ENCODE results near the gene CHSY1. TPM values are rescaled to one million over a fixed set of nuclear protein-coding genes. Genes with fewer than 3 reads are reported as not detected.

The CHSY1 gene
- total RNA-seq, 1 donor from 2014 or later = 38.2 TPM

GRCh38 chr15:101248274-101248673, 3.6 kb downstream of the CHSY1 start:
- Mint-ChIP-seq H3K4me3 (ENCODE audit: unreplicated experiment) (peak overlapping the region; percentile 25), H3K36me3 (ENCODE audit: unreplicated experiment) (no peaks in the 10 kb centered on the region), H3K27ac (ENCODE audit: unreplicated experiment) (no peak overlapping the region), H3K27me3 (ENCODE audit: unreplicated experiment) (peaks cover 6% of the 10 kb centered on the region), H3K4me1 (ENCODE audit: low read depth, unreplicated experiment) (peaks cover 35% of the 10 kb centered on the region), H3K9me3 (ENCODE audit: unreplicated experiment) (peaks cover 4% of the 10 kb centered on the region)
- DNase-seq = no peak
- no peak for TF ChIP-seq CTCF (IDR thresholded peaks at IDR 0.05; ENCODE audit: partially characterized antibody, unreplicated experiment)

GRCh38 chr15:101246824-101247745, 4.8 kb downstream of the CHSY1 start:
- Mint-ChIP-seq H3K36me3 (ENCODE audit: unreplicated experiment) (no peaks in the 10 kb centered on the region), H3K27me3 (ENCODE audit: unreplicated experiment) (peaks cover 3% of the 10 kb centered on the region), H3K4me3 (ENCODE audit: unreplicated experiment) (peak overlapping the region; percentile 41), H3K4me1 (ENCODE audit: low read depth, unreplicated experiment) (peaks cover 36% of the 10 kb centered on the region), H3K9me3 (ENCODE audit: unreplicated experiment) (peaks cover 3% of the 10 kb centered on the region), H3K27ac (ENCODE audit: unreplicated experiment) (peak overlapping the region; percentile 52)
- no peak for TF ChIP-seq CTCF (IDR thresholded peaks at IDR 0.05; ENCODE audit: partially characterized antibody, unreplicated experiment)
- no peak for DNase-seq

DNA sequence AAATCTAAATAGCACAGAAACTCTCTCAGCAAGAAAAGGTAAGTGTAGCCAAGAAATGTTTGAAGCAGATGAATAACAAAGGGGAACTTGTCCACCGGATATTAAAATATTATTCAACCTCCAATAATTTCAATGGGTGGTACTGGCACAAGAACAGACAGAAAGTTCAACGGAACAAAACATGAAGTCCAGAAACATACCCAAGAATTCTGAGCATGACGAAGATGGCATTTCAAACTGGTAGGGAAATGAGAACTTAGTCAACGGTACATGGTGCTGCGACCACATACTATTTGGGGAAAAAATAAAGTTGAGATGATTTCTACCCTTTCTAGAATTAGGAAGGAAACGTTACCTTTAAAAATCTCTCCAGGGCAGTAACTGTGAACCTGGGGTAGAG, 5.5 kb downstream of the CHSY1 start:
- H3K36me3 Mint-ChIP-seq (ENCODE audit: unreplicated experiment) = no peaks in the 10 kb centered on the region
- no peak overlapping the region for H3K27ac Mint-ChIP-seq (ENCODE audit: unreplicated experiment)
- DNase-seq = no peak
- peaks cover 3% of the 10 kb centered on the region for H3K27me3 Mint-ChIP-seq (ENCODE audit: unreplicated experiment)
- TF ChIP-seq CTCF (IDR thresholded peaks at IDR 0.05; ENCODE audit: partially characterized antibody, unreplicated experiment) = no peak
- peaks cover 36% of the 10 kb centered on the region for H3K4me1 Mint-ChIP-seq (ENCODE audit: low read depth, unreplicated experiment)
- peak overlapping the region; percentile 23 for H3K4me3 Mint-ChIP-seq (ENCODE audit: unreplicated experiment)
- peaks cover 3% of the 10 kb centered on the region for H3K9me3 Mint-ChIP-seq (ENCODE audit: unreplicated experiment)

GRCh38 chr15:101244889-101245668, 6.8 kb downstream of the CHSY1 start:
- Mint-ChIP-seq H3K27me3 (ENCODE audit: unreplicated experiment) (peaks cover 3% of the 10 kb centered on the region), H3K9me3 (ENCODE audit: unreplicated experiment) (no peaks in the 10 kb centered on the region), H3K4me3 (ENCODE audit: unreplicated experiment) (no peak overlapping the region), H3K27ac (ENCODE audit: unreplicated experiment) (no peak overlapping the region), H3K4me1 (ENCODE audit: low read depth, unreplicated experiment) (peaks cover 29% of the 10 kb centered on the region), H3K36me3 (ENCODE audit: unreplicated experiment) (no peaks in the 10 kb centered on the region)
- TF ChIP-seq CTCF (IDR thresholded peaks at IDR 0.05; ENCODE audit: partially characterized antibody, unreplicated experiment) = no peak
- no peak for DNase-seq

All from glutamatergic neuron (in vitro differentiated cells).